Measurements from ENCODE around the gene BPIFB4.

DNA sequence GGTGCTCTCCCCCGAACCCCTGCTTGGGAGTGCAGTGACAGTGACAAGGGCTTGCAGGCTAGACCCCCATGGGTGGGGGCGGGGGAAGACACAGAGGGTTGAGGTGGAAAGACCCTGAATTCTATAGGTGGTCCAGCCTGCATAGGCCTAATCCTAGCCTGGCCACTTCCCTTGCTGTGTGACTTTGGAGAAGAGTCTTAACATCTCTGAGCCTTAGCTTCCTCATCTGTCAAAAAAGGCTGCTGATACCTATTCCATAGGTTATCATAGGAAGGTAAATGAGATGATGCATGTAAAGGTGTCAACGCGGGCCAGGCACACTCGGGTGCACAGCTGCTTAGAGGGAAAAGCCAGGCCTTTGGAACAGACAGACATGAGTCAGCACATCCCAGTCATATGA is 15.8 kb downstream of the BPIFB4 start:
- no peak for TF ChIP-seq EZH2phosphoT487 (IDR thresholded peaks at IDR 0.05; ENCODE audit: low read length)
- TF ChIP-seq, protein P1, sequence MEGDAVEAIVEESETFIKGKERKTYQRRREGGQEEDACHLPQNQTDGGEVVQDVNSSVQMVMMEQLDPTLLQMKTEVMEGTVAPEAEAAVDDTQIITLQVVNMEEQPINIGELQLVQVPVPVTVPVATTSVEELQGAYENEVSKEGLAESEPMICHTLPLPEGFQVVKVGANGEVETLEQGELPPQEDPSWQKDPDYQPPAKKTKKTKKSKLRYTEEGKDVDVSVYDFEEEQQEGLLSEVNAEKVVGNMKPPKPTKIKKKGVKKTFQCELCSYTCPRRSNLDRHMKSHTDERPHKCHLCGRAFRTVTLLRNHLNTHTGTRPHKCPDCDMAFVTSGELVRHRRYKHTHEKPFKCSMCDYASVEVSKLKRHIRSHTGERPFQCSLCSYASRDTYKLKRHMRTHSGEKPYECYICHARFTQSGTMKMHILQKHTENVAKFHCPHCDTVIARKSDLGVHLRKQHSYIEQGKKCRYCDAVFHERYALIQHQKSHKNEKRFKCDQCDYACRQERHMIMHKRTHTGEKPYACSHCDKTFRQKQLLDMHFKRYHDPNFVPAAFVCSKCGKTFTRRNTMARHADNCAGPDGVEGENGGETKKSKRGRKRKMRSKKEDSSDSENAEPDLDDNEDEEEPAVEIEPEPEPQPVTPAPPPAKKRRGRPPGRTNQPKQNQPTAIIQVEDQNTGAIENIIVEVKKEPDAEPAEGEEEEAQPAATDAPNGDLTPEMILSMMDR (IDR thresholded peaks at IDR 0.05; ENCODE audit: low read length) = no peak
- no peak for TF ChIP-seq EZH2 (optimal IDR thresholded peaks at IDR 0.05; ENCODE audit: low read depth, low read length)
